PC-9 (cell line): Measurements from ENCODE around the gene PRKD3.

ENCODE experiments used
- EZH2 ChIP-seq: fragments of 200-600 bp; sonication (generic); IDR thresholded peaks from 2 replicates; pipeline ENCODE4 v1.8.0; 2017; ENCODE audit warnings: antibody characterized with exemption, low read depth
- TF ChIP-seq, protein P1 (sequence below): fragments of 200-600 bp; sonication (generic); conservative IDR thresholded peaks from 2 replicates; pipeline ENCODE4 v1.6.1; 2017; ENCODE audit warnings: mixed run types, antibody characterized with exemption, mild to moderate bottlenecking, moderate library complexity

DNA sequence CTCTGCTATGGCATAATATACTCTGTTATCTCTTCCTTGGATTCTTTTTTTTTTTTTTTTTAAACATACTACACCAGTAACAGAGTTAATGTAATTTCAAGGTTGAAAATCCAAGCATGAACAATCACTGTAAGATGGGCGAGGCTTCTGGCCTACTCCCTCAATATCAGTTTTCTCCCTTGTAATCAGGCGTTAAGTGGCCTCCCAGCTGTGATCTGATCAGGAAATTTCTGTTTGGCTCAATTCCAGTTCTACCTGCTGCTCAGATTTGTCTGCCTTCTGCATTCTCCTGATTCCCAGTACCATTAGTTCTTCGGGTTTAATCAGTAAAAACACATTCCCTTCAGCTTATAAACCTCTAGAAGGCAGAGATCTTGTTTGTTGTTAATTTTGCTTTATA lies 18.6 kb downstream of the PRKD3 start:
- TF ChIP-seq, protein P1, sequence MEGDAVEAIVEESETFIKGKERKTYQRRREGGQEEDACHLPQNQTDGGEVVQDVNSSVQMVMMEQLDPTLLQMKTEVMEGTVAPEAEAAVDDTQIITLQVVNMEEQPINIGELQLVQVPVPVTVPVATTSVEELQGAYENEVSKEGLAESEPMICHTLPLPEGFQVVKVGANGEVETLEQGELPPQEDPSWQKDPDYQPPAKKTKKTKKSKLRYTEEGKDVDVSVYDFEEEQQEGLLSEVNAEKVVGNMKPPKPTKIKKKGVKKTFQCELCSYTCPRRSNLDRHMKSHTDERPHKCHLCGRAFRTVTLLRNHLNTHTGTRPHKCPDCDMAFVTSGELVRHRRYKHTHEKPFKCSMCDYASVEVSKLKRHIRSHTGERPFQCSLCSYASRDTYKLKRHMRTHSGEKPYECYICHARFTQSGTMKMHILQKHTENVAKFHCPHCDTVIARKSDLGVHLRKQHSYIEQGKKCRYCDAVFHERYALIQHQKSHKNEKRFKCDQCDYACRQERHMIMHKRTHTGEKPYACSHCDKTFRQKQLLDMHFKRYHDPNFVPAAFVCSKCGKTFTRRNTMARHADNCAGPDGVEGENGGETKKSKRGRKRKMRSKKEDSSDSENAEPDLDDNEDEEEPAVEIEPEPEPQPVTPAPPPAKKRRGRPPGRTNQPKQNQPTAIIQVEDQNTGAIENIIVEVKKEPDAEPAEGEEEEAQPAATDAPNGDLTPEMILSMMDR: no peak
- TF ChIP-seq EZH2: no peak
